T-cell (primary cell): ENCODE data around the gene PKD1L1. TPM values are rescaled to one million over a fixed set of nuclear protein-coding genes. Genes with fewer than 3 reads are reported as not detected.

ENCODE experiments used
- ATAC-seq, 4 experiments: fragments of 200-7000 bp in 3 of 4; fragments of 150-1000 bp in 1 of 4; cut with Tn5 transposase; replicated peaks in 1 of 4; 1 replicate in 3 of 4; 2 replicates in 1 of 4; pipeline ENCODE4 v1.10.0; 2021; ENCODE audit warnings: moderate library complexity in 3 of 4, mild to moderate bottlenecking in 2 of 4, moderate number of reproducible peaks in 1 of 4
- CTCF ChIA-PET, 2 donors: fragments of 300-600 bp; sonication (Branson Sonifier 250); formaldehyde crosslinking; loops; one replicate each; lab custom pipeline; 2022; ENCODE audit warnings: antibody characterized with exemption in 2 of 2; lab: Charles Lee
- POLR2A ChIA-PET, 2 donors: fragments of 300-600 bp; sonication (Branson Sonifier 250); formaldehyde crosslinking; loops; one replicate each; lab custom pipeline; 2022; ENCODE audit warnings: antibody characterized with exemption in 2 of 2; lab: Charles Lee
- DNase-seq, 35 experiments: peaks; one replicate each; pipeline versions ENCODE4 v3.0.0 to v3.0.0-alpha.2; 2013 to 2023
- H3K27ac ChIP-seq: one replicate; pipeline ENCODE4 v1.5.1; 2013; ENCODE audit warnings: low read length
- H3K27me3 ChIP-seq, 2 experiments: replicated peaks in 1 of 2; 1 replicate in 1 of 2; 2 replicates in 1 of 2; pipeline versions ENCODE4 v1.6.1 to v1.7.0; 2013; ENCODE audit warnings: low read length in 1 of 2, mixed read lengths in 1 of 2; ENCODE audit not compliant: control insufficient read depth in 2 of 2, insufficient read depth in 2 of 2; ENCODE audit errors: extremely low read depth in 1 of 2
- H3K36me3 ChIP-seq, 2 donors: 1 replicate in 1 of 2; 2 replicates in 1 of 2; pipeline versions ENCODE4 v1.6.1 to v1.7.0; 2013; ENCODE audit warnings: low read length in 1 of 2; ENCODE audit not compliant: control insufficient read depth in 2 of 2, insufficient read depth in 1 of 2; ENCODE audit errors: extremely low read depth in 1 of 2
- H3K4me1 ChIP-seq, 2 experiments: 1 replicate in 1 of 2; 2 replicates in 1 of 2; pipeline versions ENCODE4 v1.6.1 to v1.7.0; 2013; ENCODE audit warnings: low read length in 2 of 2, mixed read lengths in 1 of 2; ENCODE audit not compliant: insufficient read depth in 2 of 2, control insufficient read depth in 1 of 2; ENCODE audit errors: extremely low read depth in 1 of 2
- H3K4me3 ChIP-seq, 2 donors: 1 replicate in 1 of 2; 2 replicates in 1 of 2; pipeline versions ENCODE4 v1.5.1 to v1.7.0; 2013; ENCODE audit warnings: mild to moderate bottlenecking in 2 of 2, low read length in 1 of 2, moderate library complexity in 1 of 2; ENCODE audit not compliant: control insufficient read depth in 1 of 2; ENCODE audit errors: extremely low read depth in 1 of 2
- H3K9me3 ChIP-seq: 2 replicates; pipeline ENCODE4 v1.7.0; 2013
- H3K27ac Mint-ChIP-seq, 2 donors: one replicate each; pipeline ENCODE4 v1.8.0; 2020 to 2021; ENCODE audit warnings: mild to moderate bottlenecking in 2 of 2, mixed read lengths in 2 of 2
- H3K27me3 Mint-ChIP-seq, 2 donors: one replicate each; pipeline ENCODE4 v1.8.0; 2021 to 2022; ENCODE audit warnings: mixed read lengths in 2 of 2
- H3K36me3 Mint-ChIP-seq: one replicate; pipeline ENCODE4 v1.8.0; 2021; ENCODE audit warnings: mixed read lengths
- H3K4me1 Mint-ChIP-seq, 3 donors: one replicate each; pipeline ENCODE4 v1.8.0; 2020 to 2022; ENCODE audit warnings: mixed read lengths in 3 of 3, mild to moderate bottlenecking in 1 of 3
- H3K4me3 Mint-ChIP-seq, 3 donors: one replicate each; pipeline ENCODE4 v1.8.0; 2020 to 2022; ENCODE audit warnings: mild to moderate bottlenecking in 3 of 3, mixed read lengths in 3 of 3, moderate library complexity in 3 of 3
- H3K9me3 Mint-ChIP-seq, 3 donors: one replicate each; pipeline ENCODE4 v1.8.0; 2020 to 2022; ENCODE audit warnings: mixed read lengths in 3 of 3
- WGBS: methylation state at CpG from one replicate; pipeline ENCODE4 v1.1.5; 2013; ENCODE audit warnings: missing lambda C conversion rate; ENCODE audit not compliant: insufficient coverage; 5-methylcytosine and 5-hydroxymethylcytosine counted together
- total RNA-seq, 35 experiments: library from RNA in 6 of 35; stranded (reverse) in 6 of 35; fragments of 120-200 nt in 1 of 35; gene quantifications; one replicate each; pipeline versions ENCODE4 v1.2.1 to v1.2.4 and lab custom pipeline; 2013 to 2026

Gene PKD1L1
- total RNA-seq, 5 donors from 2014 or later (not counting 1 experiment from before 2014, with no cell fraction given), result 0.30 to 0.76 (median 0.38) TPM

DNA sequence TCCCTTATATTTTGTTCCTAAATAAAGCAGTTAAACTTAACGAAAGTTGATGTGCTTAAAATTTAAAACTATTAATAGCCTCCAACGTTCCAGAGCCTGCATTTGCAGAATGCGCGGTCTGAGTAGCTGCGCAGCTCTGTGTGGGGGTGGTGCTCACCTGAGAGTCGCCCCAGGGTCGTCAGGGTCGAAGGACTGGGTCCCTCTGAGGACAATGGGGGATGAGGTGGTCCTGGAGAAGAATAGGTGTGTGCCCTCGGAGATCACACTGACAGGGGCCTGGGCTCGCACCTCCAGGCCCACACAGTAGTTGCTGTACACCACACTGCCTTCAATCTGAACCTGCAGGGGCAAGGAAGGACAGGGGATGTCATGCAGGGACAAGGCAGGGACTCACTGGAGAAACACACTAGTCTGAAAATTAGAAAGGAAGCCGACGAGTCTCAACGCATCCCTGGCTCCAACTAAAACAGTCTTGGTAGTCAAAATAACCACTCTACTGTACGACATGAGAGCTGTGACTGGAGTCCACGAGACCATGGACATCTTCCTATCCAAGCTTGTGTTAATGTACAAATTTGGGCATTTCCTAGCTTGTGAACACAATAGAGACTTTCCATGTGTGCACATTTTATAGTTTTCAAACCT is 54.4 kb downstream of the PKD1L1 start:
- Histone ChIP-seq H3K27me3 (peaks cover 0 to 11% of the 10 kb centered on the region in 2 experiments), H3K36me3 (no peaks in the 10 kb centered on the region), H3K9me3 (no peaks in the 10 kb centered on the region), H3K4me1 (no peaks in the 10 kb centered on the region), H3K27ac (no peak overlapping the region), H3K4me3 (no peak overlapping the region)
- Mint-ChIP-seq H3K9me3 (no peaks in the 10 kb centered on the region), H3K4me3 (no peak overlapping the region), H3K4me1 (peaks cover 0 to 2% (median 0%) of the 10 kb centered on the region in 3 donors), H3K27ac (no peak overlapping the region), H3K36me3 (peaks cover 6% of the 10 kb centered on the region), H3K27me3 (peaks cover 0 to 6% of the 10 kb centered on the region in 2 donors)
- CTCF ChIA-PET, result no interaction called here
- DNase-seq (no peak), ATAC-seq (no peak)
- 72% methylated on average over 7 of the region's 15 CpGs for WGBS
- POLR2A ChIA-PET, result no interaction called here

- no peak for ATAC-seq
- Histone ChIP-seq H3K27ac (no peak overlapping the region), H3K4me1 (no peaks in the 10 kb centered on the region), H3K36me3 (no peaks in the 10 kb centered on the region), H3K27me3 (peaks cover 0 to 11% of the 10 kb centered on the region in 2 experiments), H3K9me3 (no peaks in the 10 kb centered on the region), H3K4me3 (no peak overlapping the region)
- ChIA-PET POLR2A (no interaction called here), CTCF (no interaction called here)
- Mint-ChIP-seq H3K36me3 (peaks cover 6% of the 10 kb centered on the region), H3K27ac (no peak overlapping the region), H3K4me1 (peaks cover 0 to 2% (median 0%) of the 10 kb centered on the region in 3 donors), H3K4me3 (no peak overlapping the region), H3K27me3 (peaks cover 0 to 6% of the 10 kb centered on the region in 2 donors), H3K9me3 (no peaks in the 10 kb centered on the region)
- no peak for DNase-seq
- WGBS, result 77% methylated on average over 8 of the region's 10 CpGs
These were observed 55.0 kb downstream of the PKD1L1 start for GRCh38 chr7:47893238-47893637.

GRCh38 chr7:47890606-47891005 is 57.7 kb downstream of the PKD1L1 start:
- no peaks in the 10 kb centered on the region for H3K4me1 ChIP-seq
- peaks cover 0 to 13% of the 10 kb centered on the region in 2 experiments for H3K27me3 ChIP-seq
- Mint-ChIP-seq H3K27me3 (no peaks in the 10 kb centered on the region), H3K4me1 (peaks cover 0 to 2% (median 0%) of the 10 kb centered on the region in 3 donors), H3K4me3 (no peak overlapping the region), H3K9me3 (no peaks in the 10 kb centered on the region), H3K27ac (no peak overlapping the region), H3K36me3 (peaks cover 4% of the 10 kb centered on the region)
- WGBS, result 87% methylated on average over 7 of the region's 9 CpGs
- H3K4me3 ChIP-seq, result no peak overlapping the region
- CTCF ChIA-PET, result no interaction called here
- POLR2A ChIA-PET, result no interaction called here
- ATAC-seq (no peak), DNase-seq (no peak)
- no peaks in the 10 kb centered on the region for H3K9me3 ChIP-seq
- no peak overlapping the region for H3K27ac ChIP-seq
- H3K36me3 ChIP-seq, result no peaks in the 10 kb centered on the region

GRCh38 chr7:47890125-47890524 is 58.1 kb downstream of the PKD1L1 start:
- H3K27ac ChIP-seq, result no peak overlapping the region
- peaks cover 0 to 14% of the 10 kb centered on the region in 2 experiments for H3K27me3 ChIP-seq
- ATAC-seq (no peak), DNase-seq (no peak)
- ChIA-PET POLR2A (no interaction called here), CTCF (no interaction called here)
- H3K4me3 Mint-ChIP-seq, result no peak overlapping the region
- H3K27me3 Mint-ChIP-seq, result no peaks in the 10 kb centered on the region
- no peak overlapping the region for H3K4me3 ChIP-seq
- no peaks in the 10 kb centered on the region for H3K4me1 Mint-ChIP-seq
- H3K9me3 Mint-ChIP-seq, result no peaks in the 10 kb centered on the region
- H3K36me3 ChIP-seq, result no peaks in the 10 kb centered on the region
- no peak overlapping the region for H3K27ac Mint-ChIP-seq
- H3K9me3 ChIP-seq, result no peaks in the 10 kb centered on the region
- no peaks in the 10 kb centered on the region for H3K4me1 ChIP-seq
- H3K36me3 Mint-ChIP-seq, result peaks cover 4% of the 10 kb centered on the region
- 87% methylated on average over 7 of the region's 8 CpGs for WGBS

- H3K27me3 Mint-ChIP-seq, result no peaks in the 10 kb centered on the region
- H3K9me3 ChIP-seq, result no peaks in the 10 kb centered on the region
- 91% methylated on average over 6 of the region's 7 CpGs for WGBS
These were observed 58.5 kb downstream of the PKD1L1 start for GRCh38 chr7:47889723-47890122.

DNA sequence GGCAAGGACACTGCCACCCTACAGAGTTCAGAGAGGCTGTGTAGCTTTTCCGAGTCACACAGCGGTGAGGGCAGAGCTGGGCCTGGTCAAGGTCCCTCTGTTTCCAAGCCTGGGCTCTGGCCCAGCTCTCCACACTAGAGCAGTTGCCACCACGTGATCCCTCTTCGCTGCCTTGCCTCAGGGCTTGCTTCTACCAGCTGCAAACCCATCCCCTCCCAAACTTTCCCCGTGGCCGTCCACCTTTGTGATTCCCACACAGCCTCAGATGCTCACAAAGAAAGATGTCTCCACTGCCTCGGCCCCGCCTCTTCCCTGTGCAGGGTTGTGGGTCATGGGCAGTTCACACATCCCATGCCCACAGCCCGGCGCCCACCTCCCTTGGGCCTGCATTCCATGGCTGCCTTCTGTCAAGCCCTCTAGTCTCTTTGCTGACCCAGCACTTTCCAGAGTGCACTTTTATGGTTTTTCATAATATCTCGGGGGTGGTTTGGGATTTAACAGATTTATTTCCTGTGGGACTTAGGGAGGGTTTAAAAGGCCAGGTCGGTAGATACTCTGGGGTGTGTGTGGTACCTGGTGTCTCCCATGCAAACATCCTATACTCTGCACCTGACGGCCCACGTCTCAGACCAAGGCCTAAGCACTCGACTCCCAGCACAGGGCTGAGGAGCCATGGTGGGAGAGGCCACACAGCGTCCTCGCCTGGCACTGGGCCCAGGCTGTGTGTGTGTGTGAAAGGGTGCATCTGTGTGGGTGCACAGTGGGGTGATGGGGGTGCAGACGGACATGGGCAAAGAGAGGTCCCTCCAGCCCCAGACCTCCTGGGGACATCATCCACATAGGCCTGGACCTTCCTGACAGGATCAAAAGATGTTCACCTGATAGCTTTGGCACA is 59.6 kb downstream of the PKD1L1 start:
- Histone ChIP-seq H3K27ac (no peak overlapping the region), H3K9me3 (no peaks in the 10 kb centered on the region), H3K4me1 (no peaks in the 10 kb centered on the region), H3K4me3 (no peak overlapping the region), H3K36me3 (no peaks in the 10 kb centered on the region), H3K27me3 (peaks cover 0 to 14% of the 10 kb centered on the region in 2 experiments)
- POLR2A ChIA-PET, result no interaction called here
- no peak overlapping the region for H3K4me3 Mint-ChIP-seq
- WGBS, result 91% methylated on average over 10 of the region's 18 CpGs
- no peak overlapping the region for H3K27ac Mint-ChIP-seq
- ATAC-seq (no peak), DNase-seq (no peak)
- no peaks in the 10 kb centered on the region for H3K4me1 Mint-ChIP-seq
- peaks cover 4% of the 10 kb centered on the region for H3K36me3 Mint-ChIP-seq
- CTCF ChIA-PET, result no interaction called here
- no peaks in the 10 kb centered on the region for H3K9me3 Mint-ChIP-seq
- no peaks in the 10 kb centered on the region for H3K27me3 Mint-ChIP-seq

More at GRCh38 chr7:47889723-47890122, 58.5 kb downstream of the PKD1L1 start:
- ChIA-PET CTCF (no interaction called here), POLR2A (no interaction called here)
- Mint-ChIP-seq H3K27ac (no peak overlapping the region), H3K9me3 (no peaks in the 10 kb centered on the region), H3K36me3 (peaks cover 4% of the 10 kb centered on the region), H3K4me1 (no peaks in the 10 kb centered on the region), H3K4me3 (no peak overlapping the region)
- ATAC-seq (no peak), DNase-seq (no peak)
- peaks cover 0 to 14% of the 10 kb centered on the region in 2 experiments for H3K27me3 ChIP-seq
- no peaks in the 10 kb centered on the region for H3K4me1 ChIP-seq
- H3K36me3 ChIP-seq, result no peaks in the 10 kb centered on the region
- H3K4me3 ChIP-seq, result no peak overlapping the region
- H3K27ac ChIP-seq, result no peak overlapping the region
